SK-N-SH (cell line): Measurements from ENCODE around the gene ACTN3. TPM values are rescaled to one million over a fixed set of nuclear protein-coding genes. Genes with fewer than 3 reads are reported as not detected.

Experiments used
- CTCF ChIA-PET: fragments of 300-600, 350-600 bp; formaldehyde crosslinking; extraction: SDS; loops from one replicate; lab custom pipeline; 2021; lab: Yijun Ruan, JAX
- POLR2A ChIA-PET: fragments of 350-600 bp; sonication (Branson Sonifier 250); formaldehyde crosslinking; extraction: SDS; loops from one replicate; lab custom pipeline; 2020; ENCODE audit warnings: antibody characterized with exemption, inconsistent platforms; lab: Yijun Ruan, JAX
- DNase-seq: peaks from one replicate; pipeline ENCODE4 v3.0.0; 2012
- H2AFZ ChIP-seq: fragments of 200-600 bp; sonication (generic); 2 replicates; pipeline ENCODE4 v1.8.1; 2016; ENCODE audit warnings: antibody characterized with exemption, mild to moderate bottlenecking, low read depth
- H3F3A ChIP-seq: fragments of 200-600 bp; sonication (generic); replicated peaks from 2 replicates; pipeline ENCODE3; 2016; ENCODE audit warnings: antibody characterized with exemption, mild to moderate bottlenecking; ENCODE audit not compliant: insufficient read depth
- H3K27ac ChIP-seq, 2 experiments: fragments of 200-500 bp in 1 of 2; fragments of 200-600 bp in 1 of 2; sonication (Bioruptor generic) in 1 of 2; sonication (generic), shearing (Covaris generic) in 1 of 2; 2 replicates each; pipeline versions ENCODE4 v1.5.1 to v1.6.1; 2014 to 2016; ENCODE audit warnings: low read depth in 2 of 2, inconsistent platforms in 1 of 2, low read length in 1 of 2, mild to moderate bottlenecking in 1 of 2, mixed read lengths in 1 of 2
- H3K27me3 ChIP-seq: fragments of 200-600 bp; sonication (generic), shearing (Covaris generic); 2 replicates; pipeline ENCODE4 v1.6.1; 2016; ENCODE audit warnings: mixed run types; ENCODE audit not compliant: insufficient read depth
- H3K36me3 ChIP-seq, 2 experiments: fragments of 200-500 bp in 1 of 2; fragments of 200-600 bp in 1 of 2; sonication (Bioruptor generic) in 1 of 2; sonication (generic) in 1 of 2; replicated peaks in 1 of 2; 2 replicates each; pipeline versions ENCODE3 to v1.5.1; 2014 to 2016; ENCODE audit warnings: low read length in 1 of 2, mild to moderate bottlenecking in 1 of 2; ENCODE audit not compliant: insufficient read depth in 2 of 2, control insufficient read depth in 1 of 2
- H3K4me1 ChIP-seq, 2 experiments: fragments of 200-500 bp in 1 of 2; fragments of 200-600 bp in 1 of 2; sonication (Bioruptor generic) in 1 of 2; sonication (generic), shearing (Covaris generic) in 1 of 2; 2 replicates each; pipeline versions ENCODE4 v1.5.1 to v1.6.1; 2014 to 2016; ENCODE audit warnings: low read depth in 1 of 2, low read length in 1 of 2, mixed run types in 1 of 2; ENCODE audit not compliant: insufficient read depth in 2 of 2, control insufficient read depth in 1 of 2
- H3K4me2 ChIP-seq: fragments of 200-600 bp; sonication (generic), shearing (Covaris generic); 2 replicates; pipeline ENCODE4 v1.6.1; 2017; ENCODE audit warnings: mixed run types
- H3K4me3 ChIP-seq, 2 experiments: fragments of 200-500 bp in 1 of 2; fragments of 200-600 bp in 1 of 2; sonication (Bioruptor generic) in 1 of 2; sonication (generic), shearing (Covaris generic) in 1 of 2; 2 replicates each; pipeline versions ENCODE4 v1.5.1 to v1.8.1; 2014 to 2016; ENCODE audit warnings: low read depth in 2 of 2, inconsistent platforms in 1 of 2, low read length in 1 of 2, mild to moderate bottlenecking in 1 of 2, mixed read lengths in 1 of 2, moderate library complexity in 1 of 2
- H3K79me2 ChIP-seq: fragments of 200-600 bp; sonication (generic); 2 replicates; pipeline ENCODE4 v1.8.1; 2017; ENCODE audit warnings: mild to moderate bottlenecking; ENCODE audit not compliant: insufficient read depth
- H3K9ac ChIP-seq: fragments of 200-600 bp; sonication (generic); 2 replicates; pipeline ENCODE4 v1.6.1; 2017; ENCODE audit warnings: mixed run types
- H3K9me2 ChIP-seq: fragments of 200-600 bp; sonication (generic); 2 replicates; pipeline ENCODE4 v1.6.1; 2017; ENCODE audit warnings: mixed run types
- H3K9me3 ChIP-seq: fragments of 200-600 bp; sonication (generic); 2 replicates; pipeline ENCODE4 v1.6.1; 2017; ENCODE audit warnings: mixed run types, mild to moderate bottlenecking, moderate library complexity
- H4K20me1 ChIP-seq: fragments of 200-600 bp; sonication (generic); 2 replicates; pipeline ENCODE4 v1.6.1; 2017; ENCODE audit warnings: mild to moderate bottlenecking, mixed run types; ENCODE audit not compliant: insufficient read depth
- ELF1 ChIP-seq: IDR thresholded peaks from 2 replicates; pipeline ENCODE4 v1.4.0; 2012
- EP300 ChIP-seq, 2 experiments: IDR thresholded peaks; 2 replicates each; pipeline versions ENCODE4 v1.4.0 to v1.6.1; 2012; ENCODE audit warnings: borderline replicate concordance in 1 of 2, low read depth in 1 of 2, low read length in 1 of 2
- EZH2phosphoT487 ChIP-seq: fragments of 200-600 bp; sonication (generic); IDR thresholded peaks from 2 replicates; pipeline ENCODE4 v1.6.1; 2017; ENCODE audit warnings: low read depth, mixed run types, mild to moderate bottlenecking, antibody characterized with exemption, moderate library complexity, borderline replicate concordance
- FOSL2 ChIP-seq: IDR thresholded peaks from 2 replicates; pipeline ENCODE4 v1.4.0; 2012; ENCODE audit warnings: low read depth, mild to moderate bottlenecking, moderate library complexity, borderline replicate concordance
- GABPA ChIP-seq: IDR thresholded peaks from 2 replicates; pipeline ENCODE4 v1.4.0; 2012; ENCODE audit warnings: low read depth, mild to moderate bottlenecking
- GATA2 ChIP-seq: sonication (generic); formaldehyde crosslinking; IDR thresholded peaks from 2 replicates; pipeline ENCODE4 v1.5.0; 2020; ENCODE audit warnings: mild to moderate bottlenecking, missing genetic modification reagents
- MAX ChIP-seq: IDR thresholded peaks from 2 replicates; pipeline ENCODE4 v1.4.0; 2012; ENCODE audit warnings: low read depth
- MXI1 ChIP-seq: IDR thresholded peaks from 2 replicates; pipeline ENCODE4 v1.6.1; 2012; ENCODE audit warnings: mild to moderate bottlenecking, low read depth, low read length, improper control_type of control experiment
- NFIC ChIP-seq: IDR thresholded peaks from 2 replicates; pipeline ENCODE4 v1.4.0; 2012; ENCODE audit warnings: borderline replicate concordance
- PBX3 ChIP-seq: IDR thresholded peaks from 2 replicates; pipeline ENCODE4; 2012
- POLR2AphosphoS5 ChIP-seq: IDR thresholded peaks from 2 replicates; pipeline ENCODE4 v1.6.1; 2012; ENCODE audit warnings: low read depth, low read length
- RAD21 ChIP-seq: IDR thresholded peaks from 2 replicates; pipeline ENCODE4 v1.6.1; 2012; ENCODE audit warnings: mild to moderate bottlenecking, low read length
- RCOR1 ChIP-seq: fragments of 150-350 bp; IDR thresholded peaks from 2 replicates; pipeline ENCODE4 v1.6.1; 2017; ENCODE audit warnings: antibody characterized with exemption, low read length
- REST ChIP-seq: IDR thresholded peaks from 2 replicates; pipeline ENCODE4 v1.6.1; 2012; ENCODE audit warnings: mild to moderate bottlenecking, low read depth, low read length, moderate library complexity
- RXRA ChIP-seq: IDR thresholded peaks from 2 replicates; pipeline ENCODE4 v1.4.0; 2012; ENCODE audit warnings: low read depth, mild to moderate bottlenecking, borderline replicate concordance
- TAF1 ChIP-seq: IDR thresholded peaks from 2 replicates; pipeline ENCODE4 v1.6.1; 2012; ENCODE audit warnings: low read depth, mild to moderate bottlenecking, low read length, moderate library complexity, borderline replicate concordance
- TCF12 ChIP-seq: IDR thresholded peaks from 2 replicates; pipeline ENCODE4 v1.4.0; 2012
- USF1 ChIP-seq: IDR thresholded peaks from 2 replicates; pipeline ENCODE4 v1.4.0; 2012; ENCODE audit warnings: low read depth, borderline replicate concordance
- YY1 ChIP-seq: IDR thresholded peaks from 2 replicates; pipeline ENCODE4 v1.4.0; 2012; ENCODE audit warnings: low read depth, mild to moderate bottlenecking
- WGBS: methylation state at CpG from one replicate; pipeline ENCODE4 v1.1.6; 2017; ENCODE audit warnings: low lambda C conversion rate; 5-methylcytosine and 5-hydroxymethylcytosine counted together
- polyA plus RNA-seq, 3 experiments: library from polyadenylated mRNA; depleted of rRNA; stranded (reverse); fragments of >200 nt; gene quantifications; 2 replicates each; pipeline ENCODE4 v1.2.3, GENCODE V29; 2012

The ACTN3 gene
- polyA plus RNA-seq, 1 of the 3 experiments (the other 2 are of a cell fraction) = 0.02 TPM

- Histone ChIP-seq H3K27me3 (no peaks in the 10 kb centered on the region), H2AFZ (no peak overlapping the region), H3F3A (peaks cover 4% of the 10 kb centered on the region), H4K20me1 (no peaks in the 10 kb centered on the region), H3K36me3 (peaks cover 4 to 14% of the 10 kb centered on the region in 2 experiments), H3K79me2 (no peaks in the 10 kb centered on the region), H3K27ac (no peak overlapping the region), H3K9ac (no peak overlapping the region), H3K9me3 (no peaks in the 10 kb centered on the region), H3K9me2 (no peaks in the 10 kb centered on the region), H3K4me2 (no peak overlapping the region), H3K4me3 (no peak overlapping the region), H3K4me1 (peaks cover 0 to 2% of the 10 kb centered on the region in 2 experiments; a peak in 1 of 4 replicates)
- 100% methylated on average over 1 of the region's 1 CpG for WGBS
- DNase-seq = no peak
- TF ChIP-seq FOSL2 (no peak), EP300 (IDR thresholded peaks at IDR 0.05; ENCODE audit: borderline replicate concordance in 1 of 2, low read depth in 1 of 2, low read length in 1 of 2) (no peak), PBX3 (no peak), TAF1 (no peak), RAD21 (no peak), POLR2AphosphoS5 (no peak), USF1 (no peak), TCF12 (no peak), NFIC (no peak), RXRA (no peak), YY1 (no peak), ELF1 (no peak), MXI1 (no peak), REST (no peak), GATA2 (CRISPR knock-in tag) (no peak), GABPA (no peak), RCOR1 (no peak), MAX (no peak), EZH2phosphoT487 (no peak)
- CTCF ChIA-PET = interaction anchor here (1.4 kb wide), 1 partner anchor 14 kb away, joined by 4 read pairs; no protein-coding TSS in a partner anchor
- POLR2A ChIA-PET = no interaction called here
Measured at GRCh38 chr11:66505276-66505816, 41.4 kb upstream of the ACTN3 start.
